ENCODE results near the gene SLC36A4.
"Not testable (repeated sequence)": the region's sequence is repeated elsewhere in the genome, so short reads cannot be mapped to it uniquely, and the experiment has no call there.

The SLC36A4 gene

DNA sequence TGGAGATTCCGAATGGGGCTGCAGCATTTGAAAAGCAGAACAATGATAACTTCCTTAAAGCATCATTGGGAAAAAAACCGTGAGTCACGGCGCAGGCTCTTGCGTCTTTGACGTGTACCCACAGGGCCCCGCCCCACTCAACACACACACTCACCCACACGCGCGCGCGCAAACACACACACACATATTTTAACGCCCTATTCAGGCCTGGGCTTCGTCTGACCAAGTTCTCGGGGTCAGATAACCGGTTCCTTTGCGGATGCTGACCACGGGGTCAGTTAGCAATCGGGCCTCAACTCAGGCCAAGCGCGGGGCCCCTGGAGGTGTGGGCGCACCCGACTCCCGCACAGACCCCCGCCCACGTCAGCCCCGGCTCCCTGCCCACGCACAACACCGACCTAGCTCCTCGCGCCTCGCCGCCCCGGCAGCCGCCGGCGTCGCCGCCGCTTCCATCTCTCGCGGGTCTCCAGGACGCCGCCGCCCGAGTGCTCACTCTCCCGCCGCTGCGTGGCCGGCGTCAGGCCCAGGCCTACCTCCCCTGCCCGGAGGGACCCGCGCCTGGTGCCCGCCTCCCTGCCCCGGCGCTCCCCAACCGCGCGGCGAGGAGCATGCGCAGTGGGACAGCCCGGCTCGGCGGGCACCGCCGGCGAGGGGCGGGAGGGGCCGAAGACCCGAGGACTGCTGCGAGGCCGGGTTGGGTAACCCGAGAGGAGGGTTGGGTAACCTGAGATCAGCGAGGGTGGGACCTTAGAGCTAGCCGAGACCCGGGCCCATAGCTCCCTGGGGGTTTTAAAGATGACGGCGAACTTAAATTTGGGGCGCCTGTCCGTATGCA, at the start of gene SLC36A4:
TSS of gene SLC36A4 (minus strand) at position 612 of the 835 bp plus-strand sequence. CDS start at position 453, 159 bp downstream.
- DNase-seq (ENCODE audit: low spot score), result peak; percentile 94

DNA sequence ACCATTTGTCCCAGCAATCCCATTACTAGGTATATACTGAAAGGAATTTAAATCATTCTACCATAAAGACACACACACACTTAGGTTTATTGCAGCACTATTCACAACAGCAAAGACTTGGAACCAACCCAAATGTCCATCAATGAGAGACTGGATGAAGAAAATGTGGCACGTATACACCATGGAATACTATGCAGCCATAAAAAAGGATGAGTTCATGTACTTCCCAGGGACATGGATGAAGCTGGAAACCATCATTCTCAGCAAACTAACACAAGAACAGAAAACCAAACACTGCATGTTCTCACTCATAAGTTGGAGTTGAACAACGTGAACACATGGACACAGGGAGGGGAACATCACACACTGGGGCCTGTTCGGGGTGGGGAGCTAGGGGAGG, 49.0 kb upstream of the SLC36A4 start:
- DNase-seq (ENCODE audit: low spot score), result not testable (repeated sequence)

DNA sequence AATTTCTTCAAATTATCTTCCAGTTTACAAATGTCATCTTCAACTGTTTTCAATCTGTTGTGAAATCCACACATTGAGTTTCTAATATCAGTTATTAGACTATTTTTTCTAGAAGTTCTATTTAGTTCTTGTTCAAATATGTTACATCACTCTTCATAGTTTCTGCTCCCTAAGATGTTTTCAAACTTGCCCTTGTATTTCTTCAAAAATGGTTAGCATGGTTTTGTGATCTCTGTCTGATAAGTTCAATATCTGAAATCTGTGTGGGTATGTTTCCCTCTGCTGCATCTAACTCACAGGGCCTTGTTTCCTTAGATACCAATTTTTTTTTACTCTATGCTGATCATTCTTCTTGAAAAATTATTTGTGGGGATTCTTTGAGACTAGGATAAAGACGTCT, 46.2 kb upstream of the SLC36A4 start:
- DNase-seq (ENCODE audit: low spot score), result no peak

DNA sequence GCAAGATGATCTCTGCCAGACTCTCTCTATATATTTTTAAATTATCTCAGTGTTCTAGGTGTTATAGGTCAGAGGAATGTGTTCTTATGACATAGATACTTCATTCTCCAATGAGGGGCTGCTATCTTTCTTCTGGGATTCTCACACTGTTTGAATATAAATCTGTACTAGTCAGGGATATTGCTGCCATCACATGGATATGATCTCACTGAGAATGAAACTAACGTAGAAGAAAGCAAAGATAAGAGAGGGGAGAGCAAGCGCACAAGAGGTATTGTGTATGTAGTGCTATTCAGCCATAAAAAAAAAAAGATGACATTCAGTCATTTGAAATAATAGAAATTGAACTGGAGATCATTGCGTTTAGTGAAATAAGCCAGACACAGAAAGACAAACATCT, 42.2 kb upstream of the SLC36A4 start:
- no peak for DNase-seq (ENCODE audit: low spot score)

DNA sequence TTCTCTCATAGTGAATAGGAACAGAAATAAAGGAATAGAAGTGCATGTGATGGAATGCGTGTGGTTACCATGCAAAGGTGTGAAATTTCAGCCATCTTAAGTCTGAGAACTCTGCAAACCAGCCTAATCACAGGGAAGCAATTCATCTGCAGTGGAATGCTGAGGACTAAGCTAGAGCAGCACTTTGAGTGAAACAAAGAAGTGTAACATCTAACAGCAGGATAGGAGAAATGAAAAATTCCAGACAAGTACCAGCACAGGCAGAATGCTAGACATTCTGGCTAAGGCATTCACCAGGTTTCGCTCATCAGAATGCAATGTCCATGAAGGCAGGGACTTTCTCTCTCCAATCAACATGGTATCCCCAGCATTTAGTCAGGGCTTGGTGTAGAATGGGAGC, 41.2 kb upstream of the SLC36A4 start:
- no peak for DNase-seq (ENCODE audit: low spot score)

DNA sequence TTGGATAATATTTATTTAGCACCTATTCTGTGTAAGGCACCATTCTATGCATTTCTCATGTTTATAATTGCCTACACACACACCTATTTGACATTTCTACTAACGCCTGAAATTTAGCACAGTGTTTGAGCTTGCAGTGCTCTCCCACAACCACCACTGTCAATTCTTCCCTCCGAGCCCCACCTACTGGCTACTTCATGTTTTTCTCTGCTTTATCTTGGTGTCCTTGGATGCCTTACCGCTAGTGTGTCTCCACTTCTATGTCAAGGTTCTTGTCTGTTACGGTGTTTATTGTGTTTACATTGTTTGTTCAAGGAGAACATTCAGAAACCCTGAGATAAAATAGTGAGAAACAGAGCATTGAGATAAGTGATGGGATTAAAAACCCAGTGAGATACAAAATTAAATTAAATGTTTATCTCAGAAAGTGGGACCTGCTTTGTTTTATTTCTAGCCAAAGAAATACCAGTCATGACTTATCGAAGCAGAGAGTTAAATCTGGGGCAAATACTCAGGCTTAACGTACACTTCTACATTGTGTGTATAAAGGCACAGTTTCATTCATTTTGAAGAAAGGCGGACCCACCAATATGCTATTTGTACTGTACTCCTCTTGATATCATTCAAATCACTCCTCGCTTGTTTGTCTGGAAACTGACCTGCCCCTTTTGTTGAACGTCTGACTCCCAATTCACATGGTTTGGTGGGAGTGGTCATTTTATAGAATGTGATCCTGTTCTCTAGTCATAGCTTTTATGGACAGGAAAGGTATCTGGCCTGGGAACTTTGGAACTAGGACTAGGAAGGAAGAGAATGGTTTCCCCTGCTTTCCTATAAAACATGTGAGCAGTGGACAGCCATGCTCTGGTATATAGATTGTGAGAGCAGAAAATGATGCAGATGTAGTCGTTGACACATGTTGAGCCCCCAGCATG, 39.2 kb upstream of the SLC36A4 start:
- DNase-seq (ENCODE audit: low spot score), result peak; percentile 29

DNA sequence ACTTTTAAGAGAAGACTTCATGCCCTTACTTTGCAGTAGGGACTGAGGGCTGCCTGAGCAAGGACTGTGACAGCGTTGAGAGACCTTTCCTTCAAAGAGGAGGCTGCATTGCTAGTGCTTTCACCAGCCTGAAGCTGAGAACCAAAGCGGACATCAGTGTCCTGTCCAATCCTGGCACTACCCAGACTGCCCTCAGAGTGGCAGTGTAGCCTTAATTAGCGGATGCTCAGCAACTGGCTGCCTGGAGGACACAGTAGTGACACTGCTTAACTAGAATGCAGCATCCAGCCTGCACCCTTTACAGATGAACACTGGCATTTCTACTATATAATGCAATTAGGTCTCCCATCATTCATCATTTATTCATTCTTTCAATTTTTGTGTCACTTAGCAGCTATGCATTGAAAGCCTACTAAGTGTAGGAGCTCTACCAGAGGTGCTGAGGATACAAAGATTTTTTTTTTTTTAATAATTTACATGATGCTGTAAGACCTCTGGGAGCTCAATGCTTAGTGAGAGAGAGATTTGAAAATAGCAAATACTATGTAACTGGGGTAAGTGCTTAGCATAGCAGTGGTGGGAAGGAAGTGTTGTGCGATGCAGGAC, 36.9 kb upstream of the SLC36A4 start:
- peak; percentile 92 for DNase-seq (ENCODE audit: low spot score)

DNA sequence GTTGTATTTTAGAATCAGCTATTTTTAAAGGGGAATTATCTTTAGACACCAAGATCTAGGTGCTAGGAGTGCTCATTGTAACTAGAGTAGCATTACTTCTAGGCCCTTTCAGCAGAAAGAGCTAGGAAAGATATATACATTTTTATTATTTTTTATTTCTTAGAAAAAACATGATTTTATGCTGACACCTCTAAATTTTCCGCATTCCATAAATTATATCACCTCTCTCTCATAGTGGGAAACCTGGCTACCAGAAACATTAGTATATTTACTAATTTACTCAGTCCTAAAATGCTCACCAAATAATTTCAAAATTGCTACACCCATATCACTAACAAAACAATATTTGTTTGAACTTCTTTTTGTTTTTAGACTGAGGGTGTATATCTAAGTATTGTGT, 32.1 kb upstream of the SLC36A4 start:
- DNase-seq (ENCODE audit: low spot score), result no peak

DNA sequence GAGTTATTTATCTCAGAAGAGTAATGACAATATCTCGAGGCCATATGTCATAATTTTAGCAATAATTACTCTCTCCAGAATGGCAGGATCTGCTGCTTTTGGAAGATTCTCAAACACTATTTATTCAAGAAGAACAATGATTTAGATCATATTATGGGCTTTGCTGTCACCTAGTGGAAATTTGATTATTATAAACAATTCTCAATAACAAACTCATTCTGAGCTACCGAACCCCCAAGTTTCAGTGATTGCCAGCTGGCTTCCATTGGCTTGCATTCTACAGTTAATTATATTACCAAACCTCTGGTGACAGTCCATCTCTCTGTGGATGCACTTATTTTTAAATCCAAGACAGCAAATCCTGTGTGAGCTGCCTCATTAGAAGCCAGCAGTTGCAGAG, 27.9 kb upstream of the SLC36A4 start:
- peak; percentile 60 for DNase-seq (ENCODE audit: low spot score)

DNA sequence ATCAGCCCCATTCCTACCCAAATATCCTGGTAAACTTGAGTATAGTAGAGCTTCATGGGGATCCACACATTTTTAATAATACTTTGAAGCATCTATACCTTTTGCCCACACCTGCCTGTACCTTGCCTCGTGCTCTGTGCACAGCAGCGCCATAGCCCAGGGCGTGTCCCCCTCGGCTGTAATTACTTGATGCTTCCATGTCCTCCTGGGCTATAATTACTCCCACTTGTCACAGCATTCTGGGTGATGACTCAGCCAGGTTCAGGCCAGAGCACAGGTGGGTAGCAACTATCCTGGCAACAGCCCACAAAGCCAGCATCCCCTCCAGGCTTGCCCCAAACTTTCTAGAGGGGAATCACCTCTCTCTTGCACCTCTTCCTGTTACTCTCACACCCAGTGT, 23.7 kb upstream of the SLC36A4 start:
- no peak for DNase-seq (ENCODE audit: low spot score)

DNA sequence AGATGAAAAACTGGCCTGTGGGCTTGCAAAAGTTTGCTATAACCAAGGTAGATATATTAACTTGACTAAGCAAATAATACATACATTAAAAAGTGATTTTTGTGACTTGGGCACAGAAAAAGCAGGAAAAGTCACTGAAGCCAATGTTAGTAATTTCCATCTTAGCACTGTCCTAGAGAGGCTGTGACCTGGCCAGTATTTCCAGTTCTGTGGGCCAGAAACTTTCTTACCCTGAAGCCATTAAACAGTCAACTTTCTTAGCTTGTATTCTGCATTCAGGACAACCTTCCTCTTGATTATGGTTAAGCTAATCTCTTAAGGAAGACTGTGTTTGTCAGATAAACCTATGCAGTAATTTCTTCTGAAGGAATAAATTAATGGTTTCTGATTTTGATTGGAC, 22.3 kb upstream of the SLC36A4 start:
- DNase-seq (ENCODE audit: low spot score), result no peak

DNA sequence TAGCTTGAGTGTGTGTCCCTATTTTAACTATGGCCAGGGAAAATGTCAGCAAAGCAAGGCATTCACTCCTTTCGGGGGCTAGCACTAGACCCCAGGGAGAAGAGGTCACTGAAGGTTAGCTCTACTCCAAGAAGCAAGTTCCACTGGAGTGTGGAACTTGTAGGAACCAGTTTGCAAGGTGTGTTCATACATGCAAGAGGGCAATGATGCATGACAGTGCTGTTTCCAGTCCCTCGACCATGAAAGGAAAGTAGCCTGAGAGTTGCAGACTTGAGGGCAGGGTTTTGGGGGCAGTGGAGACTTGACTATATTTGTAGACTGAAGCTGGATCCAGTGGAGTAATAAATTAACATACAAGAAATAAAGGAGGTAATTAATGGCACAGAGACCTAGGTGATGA, 21.6 kb upstream of the SLC36A4 start:
- no peak for DNase-seq (ENCODE audit: low spot score)

DNA sequence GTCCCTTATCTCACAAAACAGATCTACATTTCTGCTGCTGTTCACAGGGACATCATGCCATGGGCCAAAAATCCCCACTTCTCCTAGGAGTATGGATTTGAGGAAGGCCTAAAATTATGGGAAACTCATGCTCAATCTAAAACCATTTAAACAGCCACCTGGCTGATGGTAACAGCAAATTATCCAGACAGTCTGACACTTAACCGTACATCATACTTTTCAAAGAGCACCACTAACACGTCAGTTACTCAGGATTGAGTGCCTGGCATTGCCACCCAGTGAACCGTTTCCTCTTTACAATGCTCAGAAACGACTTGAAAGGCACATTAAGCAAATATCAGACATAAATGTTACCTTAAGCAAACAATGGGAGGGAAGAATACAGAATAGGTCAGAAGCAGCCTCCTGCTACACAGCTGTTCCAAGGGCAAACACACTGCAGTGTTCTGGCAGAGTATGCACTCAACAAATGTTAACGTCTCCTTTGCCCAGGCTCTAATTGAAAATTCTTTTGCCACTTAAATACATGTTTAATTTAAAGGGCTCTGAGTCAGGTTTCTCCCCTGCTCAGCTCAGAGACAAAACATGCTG, 18.8 kb upstream of the SLC36A4 start:
- no peak for DNase-seq (ENCODE audit: low spot score)

DNA sequence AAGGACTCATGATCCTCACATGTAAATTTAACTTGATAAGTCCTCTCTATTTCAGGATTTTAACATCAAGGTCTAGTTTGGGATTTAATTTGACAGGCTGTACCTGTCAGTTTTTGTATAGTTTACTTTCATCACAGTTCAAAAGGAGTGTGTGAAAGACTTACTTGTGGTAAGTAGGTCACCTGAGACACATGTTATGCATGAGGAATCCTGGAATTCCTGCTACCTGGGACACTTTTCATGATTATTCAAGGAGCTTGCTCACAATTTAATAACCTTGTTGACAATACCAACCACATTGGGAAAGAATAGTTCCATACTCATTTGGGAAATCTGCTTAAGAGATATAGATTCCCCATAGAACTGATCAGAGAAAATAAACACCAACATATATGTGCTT, 15.8 kb upstream of the SLC36A4 start:
- no peak for DNase-seq (ENCODE audit: low spot score)

DNA sequence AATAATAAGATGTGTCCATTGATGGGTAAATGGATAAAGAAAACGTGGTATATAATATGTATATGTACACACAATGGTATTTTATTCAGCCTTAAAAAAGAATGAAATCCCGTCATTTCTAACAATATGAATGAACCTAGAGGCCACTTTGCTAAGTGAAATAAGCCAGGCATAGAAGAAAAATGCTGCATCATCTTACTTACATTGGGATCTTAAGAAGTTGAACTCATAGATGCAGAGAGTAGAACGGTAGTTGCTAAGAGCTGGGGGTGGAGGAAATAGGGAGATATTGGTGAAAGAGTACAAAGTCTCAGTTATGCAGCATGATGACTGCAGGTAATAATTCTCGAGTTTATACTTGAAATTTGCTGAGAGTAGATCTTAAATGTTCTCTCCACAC, 14.3 kb upstream of the SLC36A4 start:
- no peak for DNase-seq (ENCODE audit: low spot score)

DNA sequence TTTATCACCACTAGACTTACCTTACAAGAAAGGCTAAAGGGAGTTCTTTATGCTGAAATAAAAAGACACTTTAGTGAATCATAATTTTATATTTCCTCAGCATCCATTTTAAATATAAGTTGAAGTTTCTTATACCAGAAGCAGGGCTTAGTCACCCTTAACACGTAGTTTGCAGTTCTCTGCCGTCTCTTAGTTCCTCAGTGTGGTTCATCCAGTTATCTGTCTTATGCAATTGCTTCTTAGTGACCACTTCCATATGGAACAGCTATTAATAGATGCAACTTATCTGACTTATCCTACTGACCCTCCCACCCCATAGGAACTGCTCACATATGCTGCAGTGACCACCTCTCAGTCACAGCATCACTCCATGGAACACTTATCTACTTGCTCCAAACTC, 11.7 kb upstream of the SLC36A4 start:
- DNase-seq (ENCODE audit: low spot score), result no peak

DNA sequence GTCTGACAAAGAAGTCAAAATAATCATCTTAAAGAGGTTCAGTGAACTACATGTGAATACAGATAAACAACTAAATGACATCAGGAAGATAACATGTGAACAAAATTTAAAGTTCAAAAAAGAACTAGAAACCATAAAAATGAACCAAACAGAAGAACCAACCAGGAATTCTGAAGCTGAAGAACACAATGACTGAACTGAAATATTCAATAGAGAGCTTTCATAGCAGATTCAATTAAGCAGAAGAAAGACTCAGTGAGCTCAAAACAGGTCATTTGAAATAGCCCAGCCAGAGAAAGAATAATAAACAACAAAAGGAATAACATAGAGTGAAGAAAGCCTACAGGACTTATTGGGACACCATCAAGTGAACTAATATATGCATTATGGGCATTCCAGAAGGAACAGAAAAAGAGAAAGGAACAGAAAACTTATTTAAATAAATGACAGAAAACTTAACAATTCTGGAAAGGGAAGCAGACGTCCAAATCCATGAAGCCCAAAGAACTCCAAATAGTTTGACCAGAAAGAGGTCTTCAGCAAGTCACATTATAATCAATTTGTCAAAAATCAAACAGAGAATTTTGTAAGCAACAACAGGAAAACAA, 11.0 kb upstream of the SLC36A4 start:
- DNase-seq (ENCODE audit: low spot score), result no peak

DNA sequence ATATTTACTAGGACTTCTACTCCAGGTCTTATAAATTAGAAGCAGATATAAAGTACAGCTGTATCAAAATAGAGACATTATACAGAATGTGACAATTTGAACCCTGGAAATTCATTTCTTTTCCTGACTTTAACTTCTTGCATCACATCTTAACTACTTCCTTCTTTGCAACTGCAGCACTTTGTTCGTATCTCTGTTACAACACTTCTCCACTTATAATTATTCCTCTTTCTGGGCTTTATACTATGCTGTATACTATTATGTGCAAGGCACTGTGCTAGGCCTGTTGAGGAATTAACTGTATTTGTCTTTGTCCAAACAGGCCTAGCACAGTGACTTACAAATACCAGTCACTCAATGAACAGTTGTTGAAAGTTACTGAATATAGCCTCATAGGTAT, 1.8 kb upstream of the SLC36A4 start:
- no peak for DNase-seq (ENCODE audit: low spot score)

DNA sequence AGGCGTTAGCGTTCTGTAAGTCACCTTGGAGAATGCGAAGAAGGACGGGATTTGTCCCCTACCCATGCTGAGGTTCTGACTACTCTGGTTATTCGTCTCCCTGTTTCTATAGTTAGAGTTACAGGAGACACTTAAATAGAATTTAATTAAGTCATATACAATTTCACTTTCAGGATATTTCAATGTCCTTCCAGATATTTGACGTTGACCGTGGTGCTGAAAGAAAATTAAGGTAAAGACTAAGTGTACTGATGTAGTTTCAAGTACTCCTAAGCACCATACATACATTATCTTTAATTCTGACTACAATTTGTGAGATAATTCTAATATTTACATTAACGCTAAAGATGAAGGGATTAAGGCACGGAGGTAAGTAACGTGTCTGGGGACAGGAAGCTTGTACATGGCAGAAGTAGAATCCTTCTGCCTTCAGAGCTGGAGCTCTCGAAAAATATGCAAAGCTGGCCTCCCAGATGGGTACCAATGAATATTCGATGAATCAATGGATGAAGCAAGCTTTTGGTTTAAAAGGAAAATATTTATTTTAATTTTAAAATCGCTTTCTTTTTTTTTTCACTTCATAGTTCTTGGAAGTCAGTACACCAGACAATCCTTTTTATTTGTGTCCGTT, 539 bp upstream of the SLC36A4 start:
- DNase-seq (ENCODE audit: low spot score), result peak; percentile 14

DNA sequence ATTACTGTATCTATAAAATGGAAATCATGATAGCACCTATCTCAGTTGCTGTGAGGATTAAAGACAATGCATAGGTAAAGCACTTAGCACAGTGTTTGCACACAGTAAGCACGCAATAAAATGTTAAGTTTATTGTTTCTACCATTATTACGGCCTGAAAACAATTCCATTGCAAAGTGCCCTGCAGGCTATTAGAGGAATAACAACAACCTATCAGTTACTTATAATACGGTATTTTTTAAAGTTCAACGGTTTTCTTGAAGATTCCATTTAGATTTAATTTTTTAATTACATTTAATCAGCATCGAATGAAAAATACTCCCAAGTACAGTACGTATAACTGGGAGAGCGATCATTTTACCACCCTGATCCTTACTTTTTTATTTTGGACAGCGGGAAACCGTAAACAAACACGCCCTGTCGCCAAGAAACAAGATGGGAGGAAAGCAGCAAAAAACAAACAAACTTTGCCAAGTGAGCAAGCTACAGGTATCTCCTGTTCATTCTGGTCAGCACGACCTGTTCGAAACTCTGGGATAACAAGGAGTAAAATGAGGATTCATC, 893 bp downstream of the SLC36A4 start:
- DNase-seq (ENCODE audit: low spot score), result no peak

DNA sequence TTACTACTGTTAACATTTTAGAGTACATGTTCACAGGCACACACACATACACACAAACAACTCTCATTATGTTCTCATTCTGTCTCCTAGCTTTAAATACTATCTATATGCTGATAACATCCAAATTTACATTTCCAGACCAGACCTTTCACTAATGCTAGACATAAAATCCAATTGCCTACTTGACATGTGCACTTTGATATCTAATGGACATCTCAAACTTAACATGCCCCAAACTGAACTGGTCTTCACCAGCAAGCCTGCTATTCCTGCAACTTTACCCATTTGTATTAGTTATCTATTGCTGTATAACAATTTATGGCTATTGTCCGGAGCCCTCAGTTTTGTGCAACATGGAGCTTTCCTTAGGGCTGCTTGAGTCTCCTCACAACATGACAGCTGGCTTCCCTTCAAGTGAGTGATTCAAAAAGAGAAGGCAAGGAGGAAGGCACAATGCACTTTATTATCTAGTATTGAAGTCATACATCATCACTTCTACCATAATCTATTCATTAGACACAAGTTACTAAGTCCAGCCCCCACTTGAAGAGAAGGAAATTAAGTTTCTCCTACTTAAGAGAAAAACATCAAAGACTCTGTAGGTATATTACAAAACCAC, 3.0 kb downstream of the SLC36A4 start:
- DNase-seq (ENCODE audit: low spot score), result no peak

All from Ammon's horn (tissue), 1 donor.